Measurements from ENCODE around the gene CBX7. TPM values are rescaled to one million over a fixed set of nuclear protein-coding genes. Genes with fewer than 3 reads are reported as not detected.
"Not testable (repeated sequence)": the region's sequence is repeated elsewhere in the genome, so short reads cannot be mapped to it uniquely, and the experiment has no call there.

Gene CBX7
- total RNA-seq, 1 donor from 2014 or later, result 11.6 TPM

DNA sequence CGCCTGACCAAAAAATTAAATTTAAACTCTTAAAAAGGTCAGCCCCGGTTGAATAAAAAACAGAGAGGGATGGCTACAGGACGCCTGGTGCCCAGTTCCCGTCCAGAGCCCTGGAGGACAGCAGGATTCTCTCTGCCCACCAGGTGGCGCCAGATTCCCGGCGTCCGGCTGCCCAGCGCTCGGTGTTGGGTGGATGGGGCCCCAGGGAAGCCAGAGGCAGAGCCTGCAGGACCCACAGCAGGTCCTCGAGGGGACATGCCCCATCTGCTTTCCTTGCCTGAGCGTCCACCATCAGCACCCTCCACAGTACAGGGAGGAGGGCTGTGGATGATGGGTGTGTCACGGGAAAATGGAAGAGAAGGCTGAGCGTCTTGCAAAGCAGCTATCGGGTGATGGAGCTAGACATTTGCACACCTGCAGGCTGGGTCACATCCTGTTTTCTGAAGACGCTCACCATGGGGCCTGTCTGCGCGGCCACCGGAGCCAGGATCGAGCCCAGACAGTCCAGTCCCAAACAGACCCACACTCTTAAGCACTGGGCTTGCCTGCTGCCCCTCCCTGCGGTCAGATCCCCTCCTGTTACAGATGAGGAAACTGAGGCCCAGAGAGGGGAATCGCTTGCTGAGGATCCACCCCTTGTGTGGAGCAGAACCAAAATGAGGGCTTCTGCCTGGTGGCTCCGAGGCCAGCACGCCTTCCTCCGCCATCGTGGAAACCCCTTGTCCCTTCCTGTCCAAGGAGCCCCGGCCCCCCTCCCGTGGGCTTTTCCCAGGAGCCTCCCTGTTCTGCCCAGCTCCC lies 18.5 kb upstream of the CBX7 start:
- Mint-ChIP-seq H3K36me3 (ENCODE audit: low read depth) (no peaks in the 10 kb centered on the region), H3K27ac (peak overlapping the region; percentile 72), H3K27me3 (peaks cover 9% of the 10 kb centered on the region), H3K4me3 (peak overlapping the region; percentile 70), H3K4me1 (peaks cover 34% of the 10 kb centered on the region), H3K9me3 (no peaks in the 10 kb centered on the region)
- peak; percentile 96 for DNase-seq
- intact Hi-C loops (cut with micrococcal nuclease), result loop anchor here (1.0 to 5.0 kb wide), 3 partner anchors 66 to 140 kb away; no protein-coding TSS in a partner anchor

DNA sequence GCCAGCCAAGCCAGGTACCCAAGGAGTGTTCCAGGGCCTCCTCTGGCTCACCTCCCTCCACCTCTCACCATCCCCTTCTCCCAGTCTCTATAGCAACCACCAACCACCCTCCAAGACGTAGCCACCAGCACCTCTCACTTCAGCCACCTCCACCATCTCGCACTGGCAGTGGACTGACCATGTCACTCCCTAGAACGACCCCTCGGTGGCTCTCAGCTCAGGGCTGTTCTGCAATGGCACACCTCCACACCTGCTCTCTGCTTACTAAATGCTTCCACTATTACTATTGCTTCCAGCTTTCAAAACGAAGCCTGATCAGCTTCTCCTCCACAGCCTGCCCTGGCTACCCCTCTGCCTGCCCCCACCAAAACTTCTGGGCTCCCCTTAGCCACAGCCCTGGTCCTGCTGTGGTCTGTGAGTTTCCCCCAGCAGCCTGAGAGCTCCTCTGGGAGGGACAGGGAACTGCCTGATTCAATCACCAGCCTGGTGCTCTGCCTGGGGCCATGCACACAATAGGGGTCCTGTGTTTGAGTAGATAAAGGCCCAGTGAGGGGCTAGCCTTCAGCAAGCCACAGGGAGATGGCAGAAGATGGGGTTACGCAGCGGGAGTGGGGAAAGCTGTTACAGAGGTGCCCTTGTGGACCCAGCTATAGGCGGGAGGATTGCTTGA lies 17.5 kb upstream of the CBX7 start:
- DNase-seq, result peak; percentile 55
- H3K36me3 Mint-ChIP-seq (ENCODE audit: low read depth), result no peaks in the 10 kb centered on the region
- no peaks in the 10 kb centered on the region for H3K9me3 Mint-ChIP-seq
- peaks cover 34% of the 10 kb centered on the region for H3K4me1 Mint-ChIP-seq
- H3K27me3 Mint-ChIP-seq, result peaks cover 9% of the 10 kb centered on the region
- no peak overlapping the region for H3K27ac Mint-ChIP-seq
- intact Hi-C loops (cut with micrococcal nuclease), result loop anchor here (1.0 to 5.0 kb wide), 2 partner anchors 67 to 136 kb away; no protein-coding TSS in a partner anchor
- H3K4me3 Mint-ChIP-seq, result no peak overlapping the region

DNA sequence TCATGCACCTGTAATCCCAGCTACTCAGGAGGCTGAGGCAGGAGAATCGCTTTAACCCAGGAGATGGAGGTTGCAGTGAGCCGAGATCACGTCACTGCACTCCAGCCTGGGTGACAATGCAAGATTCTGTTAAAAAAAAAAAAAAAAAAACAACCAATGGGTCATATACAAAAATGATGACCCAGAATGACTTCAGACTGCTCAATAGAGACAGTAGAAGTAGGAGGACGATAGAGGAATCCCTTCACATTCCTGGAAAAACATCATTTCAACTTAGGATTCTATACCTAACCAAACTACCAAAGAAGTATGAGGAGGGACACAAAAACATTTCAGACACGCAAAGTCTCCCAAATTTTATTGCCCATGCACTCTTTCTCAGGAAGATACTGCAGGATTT lies 14.1 kb upstream of the CBX7 start:
- Mint-ChIP-seq H3K4me1 (peaks cover 12% of the 10 kb centered on the region), H3K36me3 (ENCODE audit: low read depth) (no peaks in the 10 kb centered on the region), H3K9me3 (no peaks in the 10 kb centered on the region), H3K27me3 (peaks cover 9% of the 10 kb centered on the region), H3K4me3 (no peak overlapping the region), H3K27ac (no peak overlapping the region)
- DNase-seq, result no peak
- intact Hi-C loops (cut with micrococcal nuclease), result no loop called here

DNA sequence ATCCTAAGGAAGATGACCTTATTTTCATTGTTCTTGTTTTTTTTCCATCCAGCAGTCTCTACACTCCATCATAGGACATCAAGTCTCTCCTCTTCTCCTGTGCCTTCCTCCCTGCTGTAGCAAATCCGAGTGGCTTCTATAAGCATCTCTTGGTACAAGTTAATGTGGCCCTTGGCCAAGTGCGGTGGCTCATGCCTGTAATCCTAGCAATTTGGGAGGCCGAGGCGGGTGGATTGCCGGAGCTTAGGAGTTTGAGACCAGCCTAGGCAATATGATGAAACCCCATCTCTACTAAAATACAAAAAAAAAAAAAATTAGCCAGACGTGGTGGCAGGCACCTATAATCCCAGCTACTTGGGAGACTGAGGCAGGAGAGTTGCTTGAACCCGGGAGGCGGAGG lies 3.6 kb upstream of the CBX7 start:
- intact Hi-C loops (cut with micrococcal nuclease); H3K4me3 Mint-ChIP-seq; H3K27ac Mint-ChIP-seq: not testable (repeated sequence)

DNA sequence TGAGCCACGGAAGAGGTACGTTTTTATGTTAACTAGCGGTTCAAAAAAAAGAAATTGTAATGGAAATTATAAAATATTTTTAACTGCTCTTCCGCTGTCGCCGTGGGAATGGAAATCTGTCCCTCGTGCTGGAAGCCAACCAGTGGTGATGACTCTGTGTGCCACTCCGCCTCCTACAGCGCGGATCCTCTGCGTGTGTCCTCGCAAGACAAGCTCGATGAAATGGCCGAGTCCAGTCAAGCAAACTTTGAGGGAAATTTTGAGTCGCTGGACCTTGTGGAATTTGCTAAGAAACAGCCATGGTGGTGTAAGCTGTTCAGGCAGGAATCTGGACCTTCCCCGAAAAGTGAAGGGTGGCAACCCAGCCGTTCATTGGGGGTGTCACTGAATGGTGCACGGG lies 2.9 kb upstream of the CBX7 start:
- no peak for DNase-seq
- H3K27ac Mint-ChIP-seq, result no peak overlapping the region
- H3K36me3 Mint-ChIP-seq (ENCODE audit: low read depth), result peaks cover 3% of the 10 kb centered on the region
- peaks cover 33% of the 10 kb centered on the region for H3K27me3 Mint-ChIP-seq
- no peaks in the 10 kb centered on the region for H3K9me3 Mint-ChIP-seq
- intact Hi-C loops (cut with micrococcal nuclease), result no loop called here
- H3K4me3 Mint-ChIP-seq, result no peak overlapping the region
- H3K4me1 Mint-ChIP-seq, result peaks cover 15% of the 10 kb centered on the region

More for the DNA sequence above, 3.6 kb upstream of the CBX7 start:
- H3K27me3 Mint-ChIP-seq, result peaks cover 36% of the 10 kb centered on the region
- not testable (repeated sequence) for H3K4me1 Mint-ChIP-seq; H3K36me3 Mint-ChIP-seq (ENCODE audit: low read depth); DNase-seq; H3K9me3 Mint-ChIP-seq

DNA sequence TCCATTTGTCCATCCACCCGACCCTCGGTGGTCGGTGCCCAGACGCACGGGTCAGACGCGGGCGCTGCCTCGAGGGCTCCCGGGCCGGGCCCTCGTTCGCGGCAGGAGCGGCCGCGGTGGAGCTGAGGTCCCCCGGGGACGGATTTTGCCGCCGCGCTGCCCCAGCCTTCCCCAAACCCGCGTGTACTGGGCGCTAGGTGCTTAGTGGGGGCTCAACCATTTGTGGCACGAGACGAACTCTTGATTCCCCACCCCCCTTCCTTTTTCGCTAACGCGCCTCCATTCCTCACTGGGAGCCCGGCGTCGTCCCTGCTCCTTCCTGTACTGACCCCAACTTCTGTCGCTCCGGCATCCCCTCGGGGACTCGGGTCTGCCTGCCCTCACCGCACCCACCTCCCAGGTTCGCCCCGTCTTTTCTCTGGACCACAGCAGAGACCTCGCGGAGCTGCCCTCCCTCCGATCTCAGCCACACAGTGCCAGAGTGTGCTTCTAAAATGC lies 789 bp upstream of the CBX7 start:
- peaks cover 29% of the 10 kb centered on the region for H3K4me1 Mint-ChIP-seq
- H3K27ac Mint-ChIP-seq, result peak overlapping the region; percentile 83
- peak; percentile 71 for DNase-seq
- intact Hi-C loops (cut with micrococcal nuclease), result loop anchor here (2.0 kb wide), 1 partner anchor 282 kb away; no protein-coding TSS in a partner anchor
- no peaks in the 10 kb centered on the region for H3K9me3 Mint-ChIP-seq
- H3K27me3 Mint-ChIP-seq, result peaks cover 33% of the 10 kb centered on the region
- peaks cover 7% of the 10 kb centered on the region for H3K36me3 Mint-ChIP-seq (ENCODE audit: low read depth)
- peak overlapping the region; percentile 92 for H3K4me3 Mint-ChIP-seq

DNA sequence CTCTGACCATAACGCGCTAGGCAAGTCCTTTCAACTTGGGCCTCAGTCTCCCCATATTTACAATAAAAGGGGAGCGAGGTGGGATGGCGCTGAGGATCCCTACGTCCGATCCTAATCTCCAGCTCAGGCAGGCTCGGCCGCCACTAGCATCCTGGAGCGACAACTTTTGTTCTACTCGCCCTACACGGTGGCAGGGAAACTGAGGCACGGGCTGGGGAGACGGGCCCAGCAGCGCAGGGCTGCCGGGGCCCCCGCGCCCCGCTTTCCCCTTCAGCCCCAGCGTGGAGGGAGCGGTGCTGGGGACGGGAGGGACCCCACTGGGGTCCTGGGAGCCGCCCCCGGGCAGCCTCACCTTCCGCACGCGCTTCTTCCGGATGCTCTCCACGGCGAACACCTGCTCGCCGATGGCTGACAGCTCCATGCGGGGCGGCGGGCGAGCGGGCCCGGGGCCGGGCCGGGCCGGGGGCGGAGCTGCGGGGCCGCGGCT lies 413 bp downstream of the CBX7 start:
- intact Hi-C loops (cut with micrococcal nuclease), result loop anchor here (1.0 to 2.0 kb wide), 3 partner anchors 8 to 281 kb away; partner anchors contain the start of gene RPL3
- no peak for DNase-seq
- peaks cover 32% of the 10 kb centered on the region for H3K4me1 Mint-ChIP-seq
- peaks cover 26% of the 10 kb centered on the region for H3K27me3 Mint-ChIP-seq
- no peaks in the 10 kb centered on the region for H3K9me3 Mint-ChIP-seq
- H3K4me3 Mint-ChIP-seq, result peak overlapping the region; percentile 68
- H3K36me3 Mint-ChIP-seq (ENCODE audit: low read depth), result peaks cover 9% of the 10 kb centered on the region
- H3K27ac Mint-ChIP-seq, result no peak overlapping the region

DNA sequence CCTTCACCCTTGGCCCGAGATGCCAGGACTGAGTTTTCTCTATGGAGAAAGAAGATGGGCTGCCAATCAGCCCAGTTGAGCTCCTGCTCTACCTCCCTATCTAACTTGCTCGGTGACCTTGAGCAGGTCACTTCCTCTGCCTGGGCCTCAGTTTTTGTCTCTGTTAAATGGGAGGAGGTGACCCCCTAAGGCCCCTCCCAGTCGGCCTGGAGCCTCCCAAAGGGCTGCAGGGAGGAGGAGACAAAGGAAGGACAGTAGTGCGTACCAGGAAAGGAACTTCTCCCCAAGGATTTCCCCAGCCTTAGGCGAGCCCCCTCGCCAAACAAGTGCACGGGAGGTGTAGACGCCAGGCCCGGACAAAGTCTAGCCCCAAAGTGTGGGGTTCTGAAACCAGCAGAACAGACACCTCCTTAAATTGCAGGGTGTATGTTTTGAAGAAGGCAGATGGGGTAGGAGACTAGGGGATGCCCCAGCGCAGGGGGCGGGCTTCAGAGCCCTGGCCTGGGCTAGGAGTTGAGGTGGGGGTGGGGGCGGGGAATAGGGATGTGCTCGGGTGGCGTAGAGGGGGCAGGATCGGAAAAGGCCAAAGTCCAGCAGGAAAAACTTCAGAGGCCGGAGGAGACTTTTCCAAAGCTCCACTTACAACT lies 1.0 kb downstream of the CBX7 start:
- H3K27me3 Mint-ChIP-seq, result peaks cover 24% of the 10 kb centered on the region
- H3K27ac Mint-ChIP-seq, result peak overlapping the region; percentile 56
- peaks cover 9% of the 10 kb centered on the region for H3K36me3 Mint-ChIP-seq (ENCODE audit: low read depth)
- peak; percentile 63 for DNase-seq
- peak overlapping the region; percentile 68 for H3K4me3 Mint-ChIP-seq
- intact Hi-C loops (cut with micrococcal nuclease), result no loop called here
- peaks cover 35% of the 10 kb centered on the region for H3K4me1 Mint-ChIP-seq
- no peaks in the 10 kb centered on the region for H3K9me3 Mint-ChIP-seq

DNA sequence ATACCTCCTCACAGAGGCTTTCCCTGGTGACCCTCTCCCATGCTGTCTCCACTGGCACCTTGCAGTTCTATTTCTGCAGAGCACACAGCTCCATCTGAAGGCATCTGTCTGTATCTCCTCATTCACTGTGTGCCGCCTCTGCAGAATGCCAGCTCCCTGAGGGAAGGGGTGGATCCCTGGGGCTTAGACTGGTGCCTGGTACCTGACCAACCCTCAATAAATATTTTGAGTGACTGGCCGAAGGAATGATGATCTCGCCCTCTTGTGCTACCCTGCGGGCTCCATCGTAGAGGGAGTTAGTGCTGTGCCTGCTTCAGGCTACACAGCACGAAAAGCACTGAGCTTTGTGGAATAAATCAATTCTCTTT lies 1.6 kb downstream of the CBX7 start:
- intact Hi-C loops (cut with micrococcal nuclease), result no loop called here
- H3K27me3 Mint-ChIP-seq, result peaks cover 22% of the 10 kb centered on the region
- peaks cover 41% of the 10 kb centered on the region for H3K4me1 Mint-ChIP-seq
- no peak for DNase-seq
- no peaks in the 10 kb centered on the region for H3K9me3 Mint-ChIP-seq
- H3K36me3 Mint-ChIP-seq (ENCODE audit: low read depth), result peaks cover 9% of the 10 kb centered on the region
- H3K4me3 Mint-ChIP-seq, result peak overlapping the region; percentile 68
- H3K27ac Mint-ChIP-seq, result peak overlapping the region; percentile 35

DNA sequence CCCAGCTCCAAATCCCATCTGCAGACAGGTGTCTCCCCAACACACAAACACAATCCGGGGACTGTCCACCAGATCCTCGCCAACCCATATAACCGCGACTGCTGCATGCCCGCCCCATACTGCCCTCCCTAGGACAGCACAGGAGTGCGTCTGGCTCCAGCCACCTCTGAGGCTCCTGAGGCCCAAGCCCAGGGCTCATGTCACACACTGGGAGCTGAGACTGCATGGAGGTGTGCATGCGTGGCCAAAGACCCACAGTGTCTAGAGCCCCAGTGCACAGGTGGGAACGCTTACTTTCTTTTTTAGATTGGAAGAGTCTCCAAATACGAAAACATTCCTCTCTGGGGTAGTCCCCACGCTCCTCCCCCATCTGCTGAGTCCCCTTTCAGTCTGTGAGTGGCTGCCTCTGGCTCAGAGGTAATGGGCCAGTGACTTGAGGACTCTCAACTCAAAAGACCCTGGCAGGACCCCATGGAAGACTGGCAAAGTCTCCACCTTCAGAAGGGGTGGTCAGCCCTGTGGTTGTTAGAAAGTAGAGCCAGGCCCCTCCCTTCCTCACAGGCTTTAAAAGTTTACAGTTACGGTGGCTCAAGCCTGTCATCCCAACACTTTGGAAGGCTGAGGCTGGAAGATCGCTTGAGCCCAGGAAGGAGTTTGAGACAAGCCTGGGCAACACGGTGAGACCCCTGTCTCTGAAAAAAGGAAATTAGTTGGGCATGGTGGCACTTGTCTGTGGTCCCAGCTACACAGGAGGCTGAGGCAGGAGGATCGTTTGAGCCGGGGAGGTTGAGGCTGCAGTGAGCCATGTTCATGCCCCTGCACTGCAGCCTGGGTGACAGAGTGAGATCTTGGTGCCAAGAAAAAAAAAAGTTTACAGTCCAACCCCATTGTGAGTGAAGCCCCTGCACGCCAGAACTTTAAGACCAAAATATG lies 2.3 kb downstream of the CBX7 start:
- peaks cover 41% of the 10 kb centered on the region for H3K4me1 Mint-ChIP-seq

DNA sequence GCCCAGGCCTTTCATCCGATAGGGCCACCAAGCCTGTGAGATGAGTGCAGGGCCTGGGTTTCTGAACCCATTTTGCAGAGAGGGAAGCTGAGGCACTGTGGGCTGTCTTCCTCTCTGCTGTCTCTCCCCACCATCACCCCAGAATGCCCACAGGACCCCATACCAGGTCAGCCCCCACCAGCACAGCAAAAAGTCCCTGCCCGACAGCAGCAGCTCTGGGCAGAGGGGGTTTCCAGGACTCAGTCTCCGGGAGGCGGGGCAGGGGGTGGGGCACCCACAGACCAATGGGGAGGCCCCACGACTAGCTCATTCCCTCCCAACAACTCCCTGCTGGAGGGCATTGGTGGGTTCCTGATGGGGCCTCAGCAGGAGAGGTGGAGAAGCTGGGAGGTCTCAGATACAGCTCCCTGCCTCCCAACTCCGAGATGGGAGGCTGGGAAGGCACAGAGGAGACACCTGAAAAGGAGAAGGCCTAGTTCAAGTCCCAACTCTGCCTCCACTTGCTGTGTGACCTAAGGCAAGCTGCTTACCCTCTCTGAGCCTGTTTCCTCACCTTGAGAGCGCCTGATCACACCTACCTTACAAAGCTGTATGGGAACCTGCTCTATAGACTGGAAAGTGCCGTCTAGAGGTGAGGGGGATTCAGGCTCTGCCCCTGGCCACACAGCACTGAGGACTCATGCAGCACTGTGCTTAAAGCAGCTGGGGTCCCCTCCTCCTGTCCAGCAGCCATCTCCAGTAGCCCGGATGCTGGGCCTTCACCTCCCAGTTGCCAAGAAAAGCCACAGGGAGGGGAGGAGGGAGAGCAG lies 3.5 kb downstream of the CBX7 start:
- H3K4me3 Mint-ChIP-seq, result no peak overlapping the region
- intact Hi-C loops (cut with micrococcal nuclease), result no loop called here
- H3K36me3 Mint-ChIP-seq (ENCODE audit: low read depth), result peaks cover 9% of the 10 kb centered on the region
- H3K27ac Mint-ChIP-seq, result peak overlapping the region; percentile 67
- H3K27me3 Mint-ChIP-seq, result peaks cover 7% of the 10 kb centered on the region
- peak; percentile 83 for DNase-seq
- peaks cover 48% of the 10 kb centered on the region for H3K4me1 Mint-ChIP-seq
- H3K9me3 Mint-ChIP-seq, result no peaks in the 10 kb centered on the region

More for the DNA sequence above, 2.3 kb downstream of the CBX7 start:
- H3K27me3 Mint-ChIP-seq, result peaks cover 17% of the 10 kb centered on the region
- peak overlapping the region; percentile 34 for H3K4me3 Mint-ChIP-seq
- no peaks in the 10 kb centered on the region for H3K9me3 Mint-ChIP-seq
- no peak for DNase-seq
- H3K27ac Mint-ChIP-seq, result no peak overlapping the region
- intact Hi-C loops (cut with micrococcal nuclease), result no loop called here
- peaks cover 9% of the 10 kb centered on the region for H3K36me3 Mint-ChIP-seq (ENCODE audit: low read depth)

DNA sequence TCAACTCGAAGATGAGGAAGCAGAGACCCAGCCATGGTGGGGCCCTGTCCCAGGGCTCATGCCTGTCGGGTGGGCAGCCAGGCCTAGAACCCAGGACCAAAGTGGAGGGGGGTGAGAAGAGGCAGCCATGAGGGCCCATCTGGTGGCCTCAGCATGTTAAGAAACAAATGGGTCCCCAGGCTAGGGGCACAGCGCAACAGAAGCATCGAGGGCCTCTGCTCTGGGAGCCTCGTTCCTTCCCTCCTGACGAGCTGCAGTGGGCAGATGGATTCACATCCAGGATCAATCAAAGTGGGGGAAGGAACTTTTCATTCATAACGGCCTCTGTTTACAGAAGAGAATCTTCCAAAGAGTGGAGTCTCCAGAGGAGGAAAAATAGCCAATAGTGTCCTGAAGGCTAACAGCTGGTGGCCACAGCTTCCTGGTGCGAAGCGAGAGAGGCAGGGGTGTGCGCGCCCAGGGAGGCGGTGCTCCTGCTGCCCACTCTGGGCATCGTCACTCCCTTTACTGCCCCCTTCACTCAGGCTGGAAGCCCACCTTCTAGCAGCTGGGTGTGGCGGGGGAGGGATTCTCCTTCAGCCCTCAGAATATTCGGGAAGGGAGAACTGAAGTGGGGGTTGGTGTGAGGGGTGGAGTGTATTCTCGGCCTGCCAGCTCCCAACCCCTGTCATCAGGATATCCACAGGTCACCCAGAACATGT lies 4.3 kb downstream of the CBX7 start:
- H3K27ac Mint-ChIP-seq, result peak overlapping the region; percentile 67
- intact Hi-C loops (cut with micrococcal nuclease), result no loop called here
- H3K4me1 Mint-ChIP-seq, result peaks cover 44% of the 10 kb centered on the region

More for the DNA sequence above, 4.3 kb downstream of the CBX7 start:
- Mint-ChIP-seq H3K27me3 (no peaks in the 10 kb centered on the region), H3K9me3 (no peaks in the 10 kb centered on the region), H3K4me3 (no peak overlapping the region), H3K36me3 (ENCODE audit: low read depth) (peaks cover 9% of the 10 kb centered on the region)
- DNase-seq, result no peak

Data from activated CD4-positive, alpha-beta T cell treated with anti-CD3 and anti-CD28 coated beads, Interleukin-2, amount 10 ng/mL, durations not matched to agents 24 days and 14 days (primary cell).